ENCODE results near the gene GAA. TPM values are rescaled to one million over a fixed set of nuclear protein-coding genes. Genes with fewer than 3 reads are reported as not detected.

GAA gene
- total and polyA plus RNA-seq, 2 of the 13 experiments (the other 11 are each of a cell fraction or from before 2014, with no cell fraction given): 21.6 to 36.4 TPM

DNA sequence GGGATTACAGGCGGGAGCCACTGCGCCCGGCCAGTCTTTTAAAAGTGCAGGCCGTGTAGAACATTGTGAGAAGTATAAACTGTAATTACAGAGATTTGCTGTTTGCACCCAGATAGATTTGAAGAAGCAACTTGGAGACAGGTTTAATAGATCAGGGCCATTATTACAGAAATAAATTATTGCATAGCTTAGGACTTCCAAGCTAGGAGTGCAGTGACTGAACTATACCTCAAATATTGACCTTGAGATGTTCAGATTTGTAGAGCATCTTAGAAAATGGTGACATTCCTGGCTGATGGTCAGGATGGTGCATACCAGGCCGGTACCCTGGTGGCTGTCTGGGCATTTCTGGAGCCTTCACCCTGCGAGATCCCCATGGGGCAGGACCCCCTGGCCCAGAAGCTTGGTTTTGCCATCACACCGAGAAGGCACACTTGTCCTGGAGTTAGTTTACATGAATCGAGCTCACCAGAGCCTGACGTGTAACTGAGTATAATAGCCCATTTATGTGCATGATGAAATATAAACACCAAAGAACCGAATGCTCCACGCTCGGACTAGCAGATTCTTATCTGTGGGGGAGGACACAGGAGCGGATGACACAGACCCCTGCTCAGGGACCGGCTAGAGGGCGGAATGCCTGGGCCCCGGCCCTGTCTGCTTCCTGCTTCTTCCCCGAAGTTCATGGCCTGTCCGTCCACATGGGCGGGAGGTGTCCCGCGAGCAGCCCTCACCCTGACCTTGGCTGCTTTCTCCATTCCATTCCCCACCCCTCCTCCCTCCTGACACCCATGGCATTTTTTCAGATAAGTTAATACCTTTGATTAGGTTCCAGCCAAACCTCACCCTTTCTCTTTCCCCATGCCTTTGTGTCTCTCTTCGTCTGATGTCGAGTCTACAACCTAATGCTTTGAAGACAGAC is 32.8 kb upstream of the GAA start (continued):
- TF ChIP-seq, protein P1, sequence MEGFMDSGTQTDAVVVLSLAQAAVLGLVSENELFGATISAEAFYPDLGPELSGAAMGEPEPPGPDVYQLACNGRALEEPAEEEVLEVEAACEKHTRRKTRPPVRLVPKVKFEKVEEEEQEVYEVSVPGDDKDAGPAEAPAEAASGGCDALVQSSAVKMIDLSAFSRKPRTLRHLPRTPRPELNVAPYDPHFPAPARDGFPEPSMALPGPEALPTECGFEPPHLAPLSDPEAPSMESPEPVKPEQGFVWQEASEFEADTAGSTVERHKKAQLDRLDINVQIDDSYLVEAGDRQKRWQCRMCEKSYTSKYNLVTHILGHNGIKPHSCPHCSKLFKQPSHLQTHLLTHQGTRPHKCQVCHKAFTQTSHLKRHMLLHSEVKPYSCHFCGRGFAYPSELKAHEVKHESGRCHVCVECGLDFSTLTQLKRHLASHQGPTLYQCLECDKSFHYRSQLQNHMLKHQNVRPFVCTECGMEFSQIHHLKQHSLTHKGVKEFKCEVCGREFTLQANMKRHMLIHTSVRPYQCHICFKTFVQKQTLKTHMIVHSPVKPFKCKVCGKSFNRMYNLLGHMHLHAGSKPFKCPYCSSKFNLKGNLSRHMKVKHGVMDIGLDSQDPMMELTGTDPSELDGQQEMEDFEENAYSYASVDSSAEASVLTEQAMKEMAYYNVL (CRISPR knock-in tag; IDR thresholded peaks at IDR 0.05; ENCODE audit: borderline replicate concordance): peak; percentile 39; the same call in 1 of the 2 replicates
- TF ChIP-seq GFI1 (CRISPR knock-in tag; IDR thresholded peaks at IDR 0.05; ENCODE audit: borderline replicate concordance) (0 out of 2 replicates have a peak, but pooled peaks have one; percentile 24), ZNF296 (CRISPR knock-in tag; conservative IDR thresholded peaks at IDR 0.05) (no peak), FOXA3 (CRISPR knock-in tag; IDR thresholded peaks at IDR 0.05) (peak; percentile 78), ZNF569 (CRISPR knock-in tag; IDR thresholded peaks at IDR 0.05; ENCODE audit: borderline replicate concordance) (no peak), KAT2B (IDR thresholded peaks at IDR 0.05; ENCODE audit: borderline replicate concordance, low read depth, low read length) (no peak), BRCA1 (CRISPR knock-in tag; IDR thresholded peaks at IDR 0.05) (no peak), ZNF792 (CRISPR knock-in tag; IDR thresholded peaks at IDR 0.05) (no peak), JUNB (CRISPR knock-in tag; IDR thresholded peaks at IDR 0.05; ENCODE audit: borderline replicate concordance) (no peak), STAG1 (CRISPR knock-in tag; IDR thresholded peaks at IDR 0.05) (no peak), ZFP37 (CRISPR knock-in tag; IDR thresholded peaks at IDR 0.05; ENCODE audit: borderline replicate concordance) (no peak), ZNF678 (CRISPR knock-in tag; IDR thresholded peaks at IDR 0.05) (no peak), ZNF7 (CRISPR knock-in tag; IDR thresholded peaks at IDR 0.05) (no peak), ASH2L (IDR thresholded peaks at IDR 0.05; ENCODE audit: insufficient read length, low read depth, low read length) (no peak), NONO (IDR thresholded peaks at IDR 0.05) (no peak), NONO (CRISPR knock-in tag; conservative IDR thresholded peaks at IDR 0.05) (peak; percentile 34; the same call in 1 of the 2 replicates), MXI1 (IDR thresholded peaks at IDR 0.05; ENCODE audit: borderline replicate concordance, low read depth, low read length) (peak; percentile 48; the same call in 1 of the 3 replicates), ZNF232 (CRISPR knock-in tag; IDR thresholded peaks at IDR 0.05; ENCODE audit: borderline replicate concordance) (no peak)
- TF ChIP-seq, protein P2, sequence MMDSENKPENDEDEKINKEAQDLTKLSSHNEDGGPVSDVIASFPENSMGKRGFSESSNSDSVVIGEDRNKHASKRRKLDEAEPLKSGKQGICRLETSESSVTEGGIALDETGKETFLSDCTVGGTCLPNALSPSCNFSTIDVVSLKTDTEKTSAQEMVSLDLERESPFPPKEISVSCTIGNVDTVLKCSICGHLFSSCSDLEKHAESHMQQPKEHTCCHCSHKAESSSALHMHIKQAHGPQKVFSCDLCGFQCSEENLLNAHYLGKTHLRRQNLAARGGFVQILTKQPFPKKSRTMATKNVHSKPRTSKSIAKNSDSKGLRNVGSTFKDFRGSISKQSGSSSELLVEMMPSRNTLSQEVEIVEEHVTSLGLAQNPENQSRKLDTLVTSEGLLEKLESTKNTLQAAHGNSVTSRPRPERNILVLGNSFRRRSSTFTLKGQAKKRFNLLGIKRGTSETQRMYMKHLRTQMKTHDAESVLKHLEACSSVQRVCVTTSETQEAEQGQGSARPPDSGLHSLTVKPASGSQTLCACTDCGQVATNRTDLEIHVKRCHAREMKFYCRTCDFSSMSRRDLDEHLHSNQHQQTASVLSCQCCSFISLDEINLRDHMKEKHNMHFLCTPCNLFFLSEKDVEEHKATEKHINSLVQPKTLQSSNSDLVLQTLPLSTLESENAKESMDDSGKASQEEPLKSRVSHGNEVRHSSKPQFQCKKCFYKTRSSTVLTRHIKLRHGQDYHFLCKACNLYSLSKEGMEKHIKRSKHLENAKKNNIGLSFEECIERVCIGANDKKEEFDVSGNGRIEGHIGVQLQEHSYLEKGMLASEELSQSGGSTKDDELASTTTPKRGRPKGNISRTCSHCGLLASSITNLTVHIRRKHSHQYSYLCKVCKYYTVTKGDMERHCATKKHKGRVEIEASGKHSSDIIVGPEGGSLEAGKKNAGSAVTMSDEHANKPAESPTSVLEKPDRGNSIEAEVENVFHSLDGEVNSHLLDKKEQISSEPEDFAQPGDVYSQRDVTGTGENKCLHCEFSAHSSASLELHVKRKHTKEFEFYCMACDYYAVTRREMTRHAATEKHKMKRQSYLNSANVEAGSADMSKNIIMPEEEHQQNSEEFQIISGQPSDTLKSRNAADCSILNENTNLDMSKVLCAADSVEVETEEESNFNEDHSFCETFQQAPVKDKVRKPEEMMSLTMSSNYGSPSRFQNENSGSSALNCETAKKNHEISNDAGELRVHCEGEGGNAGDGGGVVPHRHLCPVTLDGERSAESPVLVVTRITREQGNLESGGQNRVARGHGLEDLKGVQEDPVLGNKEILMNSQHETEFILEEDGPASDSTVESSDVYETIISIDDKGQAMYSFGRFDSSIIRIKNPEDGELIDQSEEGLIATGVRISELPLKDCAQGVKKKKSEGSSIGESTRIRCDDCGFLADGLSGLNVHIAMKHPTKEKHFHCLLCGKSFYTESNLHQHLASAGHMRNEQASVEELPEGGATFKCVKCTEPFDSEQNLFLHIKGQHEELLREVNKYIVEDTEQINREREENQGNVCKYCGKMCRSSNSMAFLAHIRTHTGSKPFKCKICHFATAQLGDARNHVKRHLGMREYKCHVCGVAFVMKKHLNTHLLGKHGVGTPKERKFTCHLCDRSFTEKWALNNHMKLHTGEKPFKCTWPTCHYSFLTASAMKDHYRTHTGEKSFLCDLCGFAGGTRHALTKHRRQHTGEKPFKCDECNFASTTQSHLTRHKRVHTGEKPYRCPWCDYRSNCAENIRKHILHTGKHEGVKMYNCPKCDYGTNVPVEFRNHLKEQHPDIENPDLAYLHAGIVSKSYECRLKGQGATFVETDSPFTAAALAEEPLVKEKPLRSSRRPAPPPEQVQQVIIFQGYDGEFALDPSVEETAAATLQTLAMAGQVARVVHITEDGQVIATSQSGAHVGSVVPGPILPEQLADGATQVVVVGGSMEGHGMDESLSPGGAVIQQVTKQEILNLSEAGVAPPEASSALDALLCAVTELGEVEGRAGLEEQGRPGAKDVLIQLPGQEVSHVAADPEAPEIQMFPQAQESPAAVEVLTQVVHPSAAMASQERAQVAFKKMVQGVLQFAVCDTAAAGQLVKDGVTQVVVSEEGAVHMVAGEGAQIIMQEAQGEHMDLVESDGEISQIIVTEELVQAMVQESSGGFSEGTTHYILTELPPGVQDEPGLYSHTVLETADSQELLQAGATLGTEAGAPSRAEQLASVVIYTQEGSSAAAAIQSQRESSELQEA (CRISPR knock-in tag; IDR thresholded peaks at IDR 0.05; ENCODE audit: not compliant biosample characterization): no peak
- TF ChIP-seq, protein P3, sequence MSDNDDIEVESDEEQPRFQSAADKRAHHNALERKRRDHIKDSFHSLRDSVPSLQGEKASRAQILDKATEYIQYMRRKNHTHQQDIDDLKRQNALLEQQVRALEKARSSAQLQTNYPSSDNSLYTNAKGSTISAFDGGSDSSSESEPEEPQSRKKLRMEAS (IDR thresholded peaks at IDR 0.05): peak; percentile 77

Data from HepG2 (cell line).